Measurements from ENCODE around the gene SLX9.

The SLX9 gene

DNA sequence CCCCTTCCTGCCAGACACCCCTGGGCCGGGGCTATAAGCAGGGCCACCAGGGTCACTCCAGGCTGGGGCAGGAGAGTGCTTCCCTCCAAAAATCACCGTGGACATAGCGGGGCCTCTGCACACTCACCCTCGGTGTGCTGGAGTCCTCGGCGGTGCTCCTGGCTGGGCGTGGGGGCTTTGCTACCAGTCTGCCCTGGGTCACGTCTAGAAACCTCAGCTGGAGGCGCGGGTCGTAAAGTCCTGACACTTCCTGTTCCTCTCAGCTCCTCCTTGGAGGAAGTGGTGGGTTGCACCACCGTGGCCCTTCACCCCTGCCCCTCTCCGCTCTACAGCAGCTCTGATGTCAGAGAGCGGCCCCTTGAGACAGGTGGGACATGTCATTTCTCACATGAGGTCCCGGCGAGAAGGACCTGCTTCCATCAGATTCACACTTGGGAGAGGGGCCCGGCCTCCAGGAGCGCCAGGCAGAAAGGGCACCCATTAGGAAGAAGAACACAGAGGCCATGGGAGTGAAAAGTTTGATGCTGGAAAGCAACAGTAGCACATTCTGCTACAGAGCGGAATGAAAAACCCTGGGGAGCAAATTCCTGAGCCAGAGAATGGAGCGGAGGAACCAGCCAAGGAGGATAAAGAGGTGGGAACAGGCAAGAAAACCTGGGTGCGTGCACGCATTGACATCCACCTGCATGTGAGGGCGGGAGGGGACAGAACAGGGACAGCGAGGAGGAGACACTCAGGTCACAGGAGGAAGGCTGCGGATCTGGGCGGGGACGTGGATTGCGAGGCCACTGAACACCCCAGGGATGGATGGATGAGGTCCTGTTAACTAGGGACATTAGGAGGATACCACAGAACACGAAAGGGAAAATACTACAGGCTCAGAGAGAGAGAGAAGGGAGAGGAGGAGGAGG, 18.9 kb upstream of the SLX9 start, which contains the start of gene ITGB2:
Gene ITGB2, minus strand, starts transcription at position 206 of the 911 bp plus-strand sequence. CDS start 10,117 bp downstream, outside the sequence.
- Histone ChIP-seq H3K4ac (ENCODE audit: low read depth, low read length) (no peak within 1 kb of the TSS), H4K5ac (ENCODE audit: low read length) (no peak within 1 kb of the TSS), H3K23ac (ENCODE audit: low read length) (peak within 1 kb of the TSS; percentile 92), H3K4me1 (ENCODE audit: control insufficient read depth, low read depth, low read length) (peaks cover 3% of the 10 kb centered on the region), H3K27me3 (ENCODE audit: insufficient read depth, low read length, poor library complexity) (peaks cover 14% of the 10 kb centered on the region), H3K18ac (ENCODE audit: low read length) (no peak within 1 kb of the TSS), H3K9ac (ENCODE audit: low read length) (peak within 1 kb of the TSS; percentile 20), H2BK120ac (ENCODE audit: low read depth, low read length) (no peak within 1 kb of the TSS), H2BK15ac (replicated peaks; ENCODE audit: low read depth) (no peak within 1 kb of the TSS), H3K27ac (ENCODE audit: low read depth, low read length) (no peak within 1 kb of the TSS), H3K4me2 (ENCODE audit: low read length) (no peak within 1 kb of the TSS), H3K79me1 (ENCODE audit: low read length) (no peaks in the 10 kb centered on the region), H3K56ac (ENCODE audit: low read length) (peak within 1 kb of the TSS; percentile 80), H3K36me3 (ENCODE audit: control insufficient read depth, insufficient read depth, low read length) (no peaks in the 10 kb centered on the region), H4K8ac (ENCODE audit: low read depth, low read length) (no peak within 1 kb of the TSS), H2BK5ac (ENCODE audit: low read length) (peak within 1 kb of the TSS; percentile 48), H3K79me2 (ENCODE audit: control insufficient read depth, insufficient read depth, low read length) (no peaks in the 10 kb centered on the region), H2AK5ac (ENCODE audit: low read length) (peak within 1 kb of the TSS; percentile 99), H3K4me3 (ENCODE audit: low read length) (no peak within 1 kb of the TSS)
- WGBS (ENCODE audit: extremely low coverage, insufficient coverage, low lambda C conversion rate): no CpG with 5 or more reads among the region's 29 CpGs
- DNase-seq: no peak

- H2BK5ac ChIP-seq (ENCODE audit: low read length): no peak overlapping the region
- no peak overlapping the region for H3K23ac ChIP-seq (ENCODE audit: low read length)
- H4K5ac ChIP-seq (ENCODE audit: low read length): no peak overlapping the region
- no peak overlapping the region for H3K9ac ChIP-seq (ENCODE audit: low read length)
- no peak overlapping the region for H2BK15ac ChIP-seq (replicated peaks; ENCODE audit: low read depth)
- no peak overlapping the region for H2BK120ac ChIP-seq (ENCODE audit: low read depth, low read length)
- H3K36me3 ChIP-seq (ENCODE audit: control insufficient read depth, insufficient read depth, low read length): no peaks in the 10 kb centered on the region
- no peak overlapping the region for H4K8ac ChIP-seq (ENCODE audit: low read depth, low read length)
- no peak overlapping the region for H3K18ac ChIP-seq (ENCODE audit: low read length)
- no peak overlapping the region for H3K4me3 ChIP-seq (ENCODE audit: low read length)
- no peak overlapping the region for H3K56ac ChIP-seq (ENCODE audit: low read length)
- H3K4ac ChIP-seq (ENCODE audit: low read depth, low read length): no peak overlapping the region
- H2AK5ac ChIP-seq (ENCODE audit: low read length): no peak overlapping the region
- DNase-seq: no peak
- H3K27ac ChIP-seq (ENCODE audit: low read depth, low read length): no peak overlapping the region
- WGBS (ENCODE audit: extremely low coverage, insufficient coverage, low lambda C conversion rate): no CpG with 5 or more reads among the region's 5 CpGs
- peaks cover 8% of the 10 kb centered on the region for H3K4me1 ChIP-seq (ENCODE audit: control insufficient read depth, low read depth, low read length)
- H3K4me2 ChIP-seq (ENCODE audit: low read length): no peak overlapping the region
- no peaks in the 10 kb centered on the region for H3K79me1 ChIP-seq (ENCODE audit: low read length)
- no peaks in the 10 kb centered on the region for H3K79me2 ChIP-seq (ENCODE audit: control insufficient read depth, insufficient read depth, low read length)
- peaks cover 14% of the 10 kb centered on the region for H3K27me3 ChIP-seq (ENCODE audit: insufficient read depth, low read length, poor library complexity)
Measured at GRCh38 chr21:44921928-44922327, 17.9 kb upstream of the SLX9 start.

GRCh38 chr21:44923480-44924084, 16.2 kb upstream of the SLX9 start:
- no peak overlapping the region for H3K4ac ChIP-seq (ENCODE audit: low read depth, low read length)
- H3K4me2 ChIP-seq (ENCODE audit: low read length): no peak overlapping the region
- no peak overlapping the region for H3K23ac ChIP-seq (ENCODE audit: low read length)
- no peaks in the 10 kb centered on the region for H3K79me2 ChIP-seq (ENCODE audit: control insufficient read depth, insufficient read depth, low read length)
- no peak overlapping the region for H2BK5ac ChIP-seq (ENCODE audit: low read length)
- no peak overlapping the region for H2BK15ac ChIP-seq (replicated peaks; ENCODE audit: low read depth)
- no peak overlapping the region for H3K18ac ChIP-seq (ENCODE audit: low read length)
- no peak overlapping the region for H4K8ac ChIP-seq (ENCODE audit: low read depth, low read length)
- H2BK120ac ChIP-seq (ENCODE audit: low read depth, low read length): no peak overlapping the region
- no peak overlapping the region for H3K9ac ChIP-seq (ENCODE audit: low read length)
- 100% methylated on average over 3 of the region's 10 CpGs for WGBS (ENCODE audit: extremely low coverage, insufficient coverage, low lambda C conversion rate)
- H3K79me1 ChIP-seq (ENCODE audit: low read length): no peaks in the 10 kb centered on the region
- H3K27ac ChIP-seq (ENCODE audit: low read depth, low read length): no peak overlapping the region
- no peak overlapping the region for H2AK5ac ChIP-seq (ENCODE audit: low read length)
- H4K5ac ChIP-seq (ENCODE audit: low read length): no peak overlapping the region
- H3K4me1 ChIP-seq (ENCODE audit: control insufficient read depth, low read depth, low read length): peaks cover 18% of the 10 kb centered on the region
- no peak overlapping the region for H3K56ac ChIP-seq (ENCODE audit: low read length)
- no peaks in the 10 kb centered on the region for H3K36me3 ChIP-seq (ENCODE audit: control insufficient read depth, insufficient read depth, low read length)
- no peak overlapping the region for H3K4me3 ChIP-seq (ENCODE audit: low read length)
- H3K27me3 ChIP-seq (ENCODE audit: insufficient read depth, low read length, poor library complexity): peaks cover 11% of the 10 kb centered on the region
- DNase-seq: no peak

DNA sequence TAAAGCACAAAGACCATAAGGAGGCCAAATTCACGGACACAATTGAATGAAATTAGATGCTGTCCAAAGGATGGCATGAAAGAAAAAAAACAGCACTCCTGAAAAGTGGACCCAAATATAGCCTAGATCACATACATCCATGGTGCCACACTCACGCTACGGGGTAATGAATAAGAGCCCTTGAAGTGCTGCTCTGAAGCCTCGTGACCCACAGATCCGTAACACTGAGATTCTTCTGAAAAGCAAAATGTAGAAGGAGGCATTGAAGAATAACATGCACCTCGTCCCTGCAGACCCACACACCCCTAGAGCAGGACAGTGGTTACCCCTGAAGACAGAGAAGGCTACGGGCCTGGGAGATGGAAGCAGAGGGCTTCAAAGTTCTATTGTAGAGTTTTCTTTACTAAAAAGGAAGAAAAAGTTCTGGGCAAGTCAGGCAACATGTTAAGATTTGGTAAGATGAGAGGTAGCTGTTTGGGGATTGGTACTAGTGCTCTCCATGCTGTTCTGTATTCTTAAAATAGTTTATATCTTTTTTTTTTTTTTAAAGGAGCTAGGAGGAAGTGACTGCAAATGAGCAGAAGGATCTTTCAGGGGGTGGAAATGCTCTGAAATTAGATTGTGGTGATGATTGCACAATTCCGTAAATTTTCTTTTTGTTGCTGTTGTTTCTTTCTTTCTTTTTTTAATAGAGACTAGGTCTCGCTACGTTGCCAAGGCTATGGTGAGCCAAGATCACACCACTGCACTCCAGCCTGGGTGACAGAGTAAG, 15.0 kb upstream of the SLX9 start:
- DNase-seq: no peak
- no peak overlapping the region for H3K27ac ChIP-seq (ENCODE audit: low read depth, low read length)

DNA sequence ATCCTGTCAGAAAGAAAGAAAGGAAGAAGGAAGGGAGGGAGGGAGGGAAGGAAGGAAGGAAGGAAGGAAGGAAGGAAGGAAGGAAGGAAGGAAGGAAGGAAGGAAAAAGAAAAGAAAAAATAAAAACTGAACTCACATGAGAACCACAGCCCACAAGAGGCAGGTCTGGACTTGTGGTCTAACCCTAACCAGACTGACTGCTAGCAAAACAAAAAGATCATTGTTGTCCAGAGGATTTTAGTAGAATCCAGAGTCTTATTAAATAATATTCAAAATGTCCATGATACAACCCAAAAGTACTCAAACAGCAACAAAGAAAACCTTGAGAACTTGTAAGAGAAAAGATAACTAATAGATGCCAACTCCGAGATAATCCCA, 14.5 kb upstream of the SLX9 start:
- H3K23ac ChIP-seq (ENCODE audit: low read length): no peak overlapping the region
- no peak overlapping the region for H3K4me2 ChIP-seq (ENCODE audit: low read length)
- no peak overlapping the region for H3K4ac ChIP-seq (ENCODE audit: low read depth, low read length)
- peaks cover 15% of the 10 kb centered on the region for H3K4me1 ChIP-seq (ENCODE audit: control insufficient read depth, low read depth, low read length)
- no CpG with 5 or more reads among the region's 1 CpG for WGBS (ENCODE audit: extremely low coverage, insufficient coverage, low lambda C conversion rate)
- H2BK15ac ChIP-seq (replicated peaks; ENCODE audit: low read depth): no peak overlapping the region
- no peak overlapping the region for H3K56ac ChIP-seq (ENCODE audit: low read length)
- H4K5ac ChIP-seq (ENCODE audit: low read length): no peak overlapping the region
- H3K18ac ChIP-seq (ENCODE audit: low read length): no peak overlapping the region
- no peak overlapping the region for H2AK5ac ChIP-seq (ENCODE audit: low read length)
- DNase-seq: no peak
- no peaks in the 10 kb centered on the region for H3K79me1 ChIP-seq (ENCODE audit: low read length)
- no peak overlapping the region for H4K8ac ChIP-seq (ENCODE audit: low read depth, low read length)
- H3K27ac ChIP-seq (ENCODE audit: low read depth, low read length): no peak overlapping the region
- H3K79me2 ChIP-seq (ENCODE audit: control insufficient read depth, insufficient read depth, low read length): no peaks in the 10 kb centered on the region
- H3K36me3 ChIP-seq (ENCODE audit: control insufficient read depth, insufficient read depth, low read length): no peaks in the 10 kb centered on the region
- H2BK120ac ChIP-seq (ENCODE audit: low read depth, low read length): no peak overlapping the region
- peaks cover 11% of the 10 kb centered on the region for H3K27me3 ChIP-seq (ENCODE audit: insufficient read depth, low read length, poor library complexity)
- no peak overlapping the region for H3K9ac ChIP-seq (ENCODE audit: low read length)
- no peak overlapping the region for H2BK5ac ChIP-seq (ENCODE audit: low read length)
- no peak overlapping the region for H3K4me3 ChIP-seq (ENCODE audit: low read length)

More for the DNA sequence above, 15.0 kb upstream of the SLX9 start:
- no peak overlapping the region for H3K23ac ChIP-seq (ENCODE audit: low read length)
- no peaks in the 10 kb centered on the region for H3K36me3 ChIP-seq (ENCODE audit: control insufficient read depth, insufficient read depth, low read length)
- no peak overlapping the region for H3K4me2 ChIP-seq (ENCODE audit: low read length)
- no peak overlapping the region for H2BK5ac ChIP-seq (ENCODE audit: low read length)
- no peak overlapping the region for H2BK120ac ChIP-seq (ENCODE audit: low read depth, low read length)
- WGBS (ENCODE audit: extremely low coverage, insufficient coverage, low lambda C conversion rate): no CpG with 5 or more reads among the region's 10 CpGs
- H3K4me1 ChIP-seq (ENCODE audit: control insufficient read depth, low read depth, low read length): peaks cover 18% of the 10 kb centered on the region
- H4K8ac ChIP-seq (ENCODE audit: low read depth, low read length): no peak overlapping the region
- H3K56ac ChIP-seq (ENCODE audit: low read length): no peak overlapping the region
- H2AK5ac ChIP-seq (ENCODE audit: low read length): no peak overlapping the region
- H3K4ac ChIP-seq (ENCODE audit: low read depth, low read length): no peak overlapping the region
- no peak overlapping the region for H4K5ac ChIP-seq (ENCODE audit: low read length)
- no peak overlapping the region for H3K4me3 ChIP-seq (ENCODE audit: low read length)
- H3K27me3 ChIP-seq (ENCODE audit: insufficient read depth, low read length, poor library complexity): peaks cover 11% of the 10 kb centered on the region
- no peak overlapping the region for H2BK15ac ChIP-seq (replicated peaks; ENCODE audit: low read depth)
- no peaks in the 10 kb centered on the region for H3K79me1 ChIP-seq (ENCODE audit: low read length)
- H3K79me2 ChIP-seq (ENCODE audit: control insufficient read depth, insufficient read depth, low read length): no peaks in the 10 kb centered on the region
- H3K9ac ChIP-seq (ENCODE audit: low read length): no peak overlapping the region
- H3K18ac ChIP-seq (ENCODE audit: low read length): no peak overlapping the region
